ENCODE data around the gene DUSP12. TPM values are rescaled to one million over a fixed set of nuclear protein-coding genes. Genes with fewer than 3 reads are reported as not detected.

DUSP12 gene
- total and polyA plus RNA-seq, 2 experiments from 2014 or later = 28.4 to 37.2 TPM

DNA sequence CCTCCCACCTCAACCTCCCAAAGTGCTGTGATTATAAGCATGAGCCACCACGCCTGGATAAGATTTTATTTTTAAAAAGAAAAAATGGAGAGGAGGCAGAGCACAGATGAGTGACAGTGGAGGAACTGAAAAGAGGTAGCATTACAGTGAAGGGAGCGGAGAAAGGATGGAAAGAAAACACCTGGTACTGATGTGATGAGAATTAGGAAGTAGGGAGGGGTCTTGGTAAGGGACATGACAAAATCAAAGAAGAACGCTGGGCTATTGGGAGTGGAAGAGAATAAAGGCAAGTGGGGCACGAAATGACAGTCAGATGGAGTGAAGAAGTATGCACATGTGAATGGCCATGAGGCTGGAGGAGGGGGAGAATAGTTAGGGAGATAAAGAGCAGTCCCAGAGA, 40.2 kb upstream of the DUSP12 start (continued):
- TF ChIP-seq ZNF331 (CRISPR knock-in tag; IDR thresholded peaks at IDR 0.05; ENCODE audit: low read depth) = no peak
- no peak for TF ChIP-seq CREB1 (CRISPR knock-in tag; IDR thresholded peaks at IDR 0.05; ENCODE audit: low read depth)
- no peak for TF ChIP-seq ETS1 (IDR thresholded peaks at IDR 0.05)

DNA sequence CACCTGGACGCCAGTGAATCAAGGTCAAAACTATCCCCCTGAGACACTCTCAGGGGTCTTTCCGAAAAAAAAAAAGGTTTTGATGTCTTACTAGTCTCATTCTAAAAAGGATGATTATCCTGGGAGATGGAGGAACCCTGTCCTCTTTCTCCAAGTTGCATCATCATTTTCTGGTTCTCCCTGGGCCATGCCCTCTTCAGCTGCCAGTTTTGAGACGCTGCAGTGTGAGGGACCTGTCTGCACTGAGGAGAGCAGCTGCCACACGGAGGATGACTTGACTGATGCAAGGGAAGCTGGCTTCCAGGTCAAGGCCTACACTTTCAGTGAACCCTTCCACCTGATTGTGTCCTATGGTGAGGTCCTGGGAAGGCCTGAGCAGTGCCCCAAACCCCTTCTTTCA, 39.0 kb upstream of the DUSP12 start:
- no peak overlapping the region for H3K4me3 ChIP-seq
- no peaks in the 10 kb centered on the region for H3K79me2 ChIP-seq (replicated peaks; ENCODE audit: insufficient read depth)
- no peak overlapping the region for H3K4me2 ChIP-seq
- ATAC-seq = no peak
- Mint-ChIP-seq H3K36me3 (ENCODE audit: low read depth) (no peaks in the 10 kb centered on the region), H3K4me3 (no peak overlapping the region), H3K4me1 (peaks cover 10% of the 10 kb centered on the region), H3K9me3 (no peaks in the 10 kb centered on the region), H3K27me3 (ENCODE audit: insufficient read depth, low read depth, poor library complexity) (peaks cover 3% of the 10 kb centered on the region), H3K27ac (no peak overlapping the region)
- H3K9me2 ChIP-seq (ENCODE audit: insufficient read depth) = peaks cover 4% of the 10 kb centered on the region; the same call in 1 of the 2 replicates
- no peaks in the 10 kb centered on the region for H3K4me1 ChIP-seq (ENCODE audit: insufficient read depth)
- H2AFZ ChIP-seq = no peak overlapping the region
- no peak overlapping the region for H3K27ac ChIP-seq (ENCODE audit: low read depth)
- H3F3A ChIP-seq (replicated peaks; ENCODE audit: low read depth) = no peaks in the 10 kb centered on the region
- no peak for DNase-seq (ENCODE audit: low spot score)
- H3K36me3 ChIP-seq (ENCODE audit: insufficient read depth) = no peaks in the 10 kb centered on the region
- H3K27me3 ChIP-seq (ENCODE audit: insufficient read depth) = no peaks in the 10 kb centered on the region
- H4K20me1 ChIP-seq (replicated peaks; ENCODE audit: insufficient read depth) = no peaks in the 10 kb centered on the region
- TF ChIP-seq, protein P1, sequence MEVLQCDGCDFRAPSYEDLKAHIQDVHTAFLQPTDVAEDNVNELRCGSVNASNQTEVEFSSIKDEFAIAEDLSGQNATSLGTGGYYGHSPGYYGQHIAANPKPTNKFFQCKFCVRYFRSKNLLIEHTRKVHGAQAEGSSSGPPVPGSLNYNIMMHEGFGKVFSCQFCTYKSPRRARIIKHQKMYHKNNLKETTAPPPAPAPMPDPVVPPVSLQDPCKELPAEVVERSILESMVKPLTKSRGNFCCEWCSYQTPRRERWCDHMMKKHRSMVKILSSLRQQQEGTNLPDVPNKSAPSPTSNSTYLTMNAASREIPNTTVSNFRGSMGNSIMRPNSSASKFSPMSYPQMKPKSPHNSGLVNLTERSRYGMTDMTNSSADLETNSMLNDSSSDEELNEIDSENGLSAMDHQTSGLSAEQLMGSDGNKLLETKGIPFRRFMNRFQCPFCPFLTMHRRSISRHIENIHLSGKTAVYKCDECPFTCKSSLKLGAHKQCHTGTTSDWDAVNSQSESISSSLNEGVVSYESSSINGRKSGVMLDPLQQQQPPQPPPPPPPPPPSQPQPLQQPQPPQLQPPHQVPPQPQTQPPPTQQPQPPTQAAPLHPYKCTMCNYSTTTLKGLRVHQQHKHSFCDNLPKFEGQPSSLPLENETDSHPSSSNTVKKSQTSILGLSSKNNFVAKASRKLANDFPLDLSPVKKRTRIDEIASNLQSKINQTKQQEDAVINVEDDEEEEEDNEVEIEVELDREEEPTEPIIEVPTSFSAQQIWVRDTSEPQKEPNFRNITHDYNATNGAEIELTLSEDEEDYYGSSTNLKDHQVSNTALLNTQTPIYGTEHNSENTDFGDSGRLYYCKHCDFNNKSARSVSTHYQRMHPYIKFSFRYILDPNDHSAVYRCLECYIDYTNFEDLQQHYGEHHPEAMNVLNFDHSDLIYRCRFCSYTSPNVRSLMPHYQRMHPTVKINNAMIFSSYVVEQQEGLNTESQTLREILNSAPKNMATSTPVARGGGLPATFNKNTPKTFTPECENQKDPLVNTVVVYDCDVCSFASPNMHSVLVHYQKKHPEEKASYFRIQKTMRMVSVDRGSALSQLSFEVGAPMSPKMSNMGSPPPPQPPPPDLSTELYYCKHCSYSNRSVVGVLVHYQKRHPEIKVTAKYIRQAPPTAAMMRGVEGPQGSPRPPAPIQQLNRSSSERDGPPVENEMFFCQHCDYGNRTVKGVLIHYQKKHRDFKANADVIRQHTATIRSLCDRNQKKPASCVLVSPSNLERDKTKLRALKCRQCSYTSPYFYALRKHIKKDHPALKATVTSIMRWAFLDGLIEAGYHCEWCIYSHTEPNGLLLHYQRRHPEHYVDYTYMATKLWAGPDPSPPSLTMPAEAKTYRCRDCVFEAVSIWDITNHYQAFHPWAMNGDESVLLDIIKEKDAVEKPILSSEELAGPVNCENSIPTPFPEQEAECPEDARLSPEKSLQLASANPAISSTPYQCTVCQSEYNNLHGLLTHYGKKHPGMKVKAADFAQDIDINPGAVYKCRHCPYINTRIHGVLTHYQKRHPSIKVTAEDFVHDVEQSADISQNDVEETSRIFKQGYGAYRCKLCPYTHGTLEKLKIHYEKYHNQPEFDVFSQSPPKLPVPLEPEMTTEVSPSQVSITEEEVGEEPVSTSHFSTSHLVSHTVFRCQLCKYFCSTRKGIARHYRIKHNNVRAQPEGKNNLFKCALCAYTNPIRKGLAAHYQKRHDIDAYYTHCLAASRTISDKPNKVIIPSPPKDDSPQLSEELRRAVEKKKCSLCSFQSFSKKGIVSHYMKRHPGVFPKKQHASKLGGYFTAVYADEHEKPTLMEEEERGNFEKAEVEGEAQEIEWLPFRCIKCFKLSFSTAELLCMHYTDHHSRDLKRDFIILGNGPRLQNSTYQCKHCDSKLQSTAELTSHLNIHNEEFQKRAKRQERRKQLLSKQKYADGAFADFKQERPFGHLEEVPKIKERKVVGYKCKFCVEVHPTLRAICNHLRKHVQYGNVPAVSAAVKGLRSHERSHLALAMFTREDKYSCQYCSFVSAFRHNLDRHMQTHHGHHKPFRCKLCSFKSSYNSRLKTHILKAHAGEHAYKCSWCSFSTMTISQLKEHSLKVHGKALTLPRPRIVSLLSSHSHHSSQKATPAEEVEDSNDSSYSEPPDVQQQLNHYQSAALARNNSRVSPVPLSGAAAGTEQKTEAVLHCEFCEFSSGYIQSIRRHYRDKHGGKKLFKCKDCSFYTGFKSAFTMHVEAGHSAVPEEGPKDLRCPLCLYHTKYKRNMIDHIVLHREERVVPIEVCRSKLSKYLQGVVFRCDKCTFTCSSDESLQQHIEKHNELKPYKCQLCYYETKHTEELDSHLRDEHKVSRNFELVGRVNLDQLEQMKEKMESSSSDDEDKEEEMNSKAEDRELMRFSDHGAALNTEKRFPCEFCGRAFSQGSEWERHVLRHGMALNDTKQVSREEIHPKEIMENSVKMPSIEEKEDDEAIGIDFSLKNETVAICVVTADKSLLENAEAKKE (CRISPR knock-in tag; IDR thresholded peaks at IDR 0.05) = no peak
- TF ChIP-seq NANOG (IDR thresholded peaks at IDR 0.05; ENCODE audit: borderline replicate concordance) = no peak
- no peak for TF ChIP-seq POLR2AphosphoS5 (IDR thresholded peaks at IDR 0.05; ENCODE audit: low read depth)
- TF ChIP-seq ETS1 (IDR thresholded peaks at IDR 0.05) = no peak
- TF ChIP-seq EZH2 (IDR thresholded peaks at IDR 0.05; ENCODE audit: low read depth, unreplicated experiment) = no peak
- TF ChIP-seq ZNF114 (CRISPR knock-in tag; IDR thresholded peaks at IDR 0.05) = no peak
- TF ChIP-seq EZH2phosphoT487 (IDR thresholded peaks at IDR 0.05; ENCODE audit: unreplicated experiment) = no peak
- TF ChIP-seq, protein P2, sequence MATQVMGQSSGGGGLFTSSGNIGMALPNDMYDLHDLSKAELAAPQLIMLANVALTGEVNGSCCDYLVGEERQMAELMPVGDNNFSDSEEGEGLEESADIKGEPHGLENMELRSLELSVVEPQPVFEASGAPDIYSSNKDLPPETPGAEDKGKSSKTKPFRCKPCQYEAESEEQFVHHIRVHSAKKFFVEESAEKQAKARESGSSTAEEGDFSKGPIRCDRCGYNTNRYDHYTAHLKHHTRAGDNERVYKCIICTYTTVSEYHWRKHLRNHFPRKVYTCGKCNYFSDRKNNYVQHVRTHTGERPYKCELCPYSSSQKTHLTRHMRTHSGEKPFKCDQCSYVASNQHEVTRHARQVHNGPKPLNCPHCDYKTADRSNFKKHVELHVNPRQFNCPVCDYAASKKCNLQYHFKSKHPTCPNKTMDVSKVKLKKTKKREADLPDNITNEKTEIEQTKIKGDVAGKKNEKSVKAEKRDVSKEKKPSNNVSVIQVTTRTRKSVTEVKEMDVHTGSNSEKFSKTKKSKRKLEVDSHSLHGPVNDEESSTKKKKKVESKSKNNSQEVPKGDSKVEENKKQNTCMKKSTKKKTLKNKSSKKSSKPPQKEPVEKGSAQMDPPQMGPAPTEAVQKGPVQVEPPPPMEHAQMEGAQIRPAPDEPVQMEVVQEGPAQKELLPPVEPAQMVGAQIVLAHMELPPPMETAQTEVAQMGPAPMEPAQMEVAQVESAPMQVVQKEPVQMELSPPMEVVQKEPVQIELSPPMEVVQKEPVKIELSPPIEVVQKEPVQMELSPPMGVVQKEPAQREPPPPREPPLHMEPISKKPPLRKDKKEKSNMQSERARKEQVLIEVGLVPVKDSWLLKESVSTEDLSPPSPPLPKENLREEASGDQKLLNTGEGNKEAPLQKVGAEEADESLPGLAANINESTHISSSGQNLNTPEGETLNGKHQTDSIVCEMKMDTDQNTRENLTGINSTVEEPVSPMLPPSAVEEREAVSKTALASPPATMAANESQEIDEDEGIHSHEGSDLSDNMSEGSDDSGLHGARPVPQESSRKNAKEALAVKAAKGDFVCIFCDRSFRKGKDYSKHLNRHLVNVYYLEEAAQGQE (IDR thresholded peaks at IDR 0.05; ENCODE audit: unreplicated experiment) = no peak
- TF ChIP-seq ZNF331 (CRISPR knock-in tag; IDR thresholded peaks at IDR 0.05; ENCODE audit: low read depth) = no peak
- no peak for TF ChIP-seq CREB1 (CRISPR knock-in tag; IDR thresholded peaks at IDR 0.05; ENCODE audit: low read depth)
- no peak for TF ChIP-seq JUNB (IDR thresholded peaks at IDR 0.05; ENCODE audit: unreplicated experiment)
- TF ChIP-seq STAT1 (IDR thresholded peaks at IDR 0.05; ENCODE audit: unreplicated experiment) = no peak

Data from GM23338 (cell line).